Adipocyte (in vitro differentiated cells): ENCODE measurements around the gene FERMT1.

Experiments
- DNase-seq: peaks from one replicate; pipeline ENCODE4 v3.0.0-alpha.2; 2015; ENCODE audit warnings: low read depth
- H3K27me3 ChIP-seq: replicated peaks from 2 replicates; pipeline ENCODE4 v1.7.0; 2013; ENCODE audit warnings: mild to moderate bottlenecking, low read length, moderate library complexity; ENCODE audit not compliant: control insufficient read depth, insufficient read depth
- H3K36me3 ChIP-seq: 2 replicates; pipeline ENCODE4 v1.7.0; 2013; ENCODE audit warnings: low read length, mild to moderate bottlenecking, moderate library complexity; ENCODE audit not compliant: control insufficient read depth, insufficient read depth, severe bottlenecking
- H3K4me1 ChIP-seq: 2 replicates; pipeline ENCODE4 v1.7.0; 2013; ENCODE audit warnings: mild to moderate bottlenecking, low read length, moderate library complexity; ENCODE audit not compliant: control insufficient read depth, insufficient read depth
- H3K4me3 ChIP-seq: 2 replicates; pipeline ENCODE4 v1.7.0; 2013; ENCODE audit warnings: mild to moderate bottlenecking, low read length, moderate library complexity
- H3K9ac ChIP-seq: 2 replicates; pipeline ENCODE4 v1.7.0; 2013; ENCODE audit warnings: mild to moderate bottlenecking, low read length, moderate library complexity
- H3K9me3 ChIP-seq: 2 replicates; pipeline ENCODE4 v1.7.0; 2013; ENCODE audit warnings: mild to moderate bottlenecking, low read length, moderate library complexity; ENCODE audit not compliant: control insufficient read depth

FERMT1 gene

DNA sequence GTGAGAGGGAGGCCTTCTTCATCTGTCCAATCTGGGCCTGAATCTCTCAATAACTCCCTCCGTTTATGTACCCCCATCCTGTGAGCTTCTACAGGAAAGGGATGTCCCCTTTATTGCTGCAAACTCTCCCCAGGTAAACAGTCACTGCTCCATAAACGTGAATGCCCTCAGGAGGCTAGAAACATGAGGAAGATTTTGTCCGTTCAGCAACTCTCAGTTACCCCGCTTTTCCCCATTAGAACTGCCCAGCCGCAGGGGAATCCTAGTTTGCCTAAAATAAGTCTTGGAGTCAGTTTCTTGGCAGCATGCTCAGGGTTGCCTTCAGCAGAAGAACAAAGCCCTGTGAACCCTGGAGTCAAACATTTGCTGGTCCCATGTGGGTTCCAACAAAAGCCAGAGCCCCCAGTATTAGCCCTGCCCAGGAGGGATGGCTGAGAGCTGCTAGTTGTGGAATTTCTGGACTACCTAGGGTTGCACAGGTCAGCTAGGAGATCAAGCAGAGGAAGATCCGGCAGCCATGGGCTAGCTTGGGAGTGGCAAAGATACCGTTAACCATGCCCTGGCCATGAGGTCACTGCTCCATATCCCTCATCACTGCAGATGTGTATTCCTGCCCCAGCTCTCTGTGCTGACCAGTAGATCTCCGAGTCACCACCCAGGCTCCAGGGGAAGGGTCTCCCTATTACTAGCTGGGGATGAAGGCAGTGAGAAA is 69.6 kb downstream of the FERMT1 start:
- no peaks in the 10 kb centered on the region for H3K9me3 ChIP-seq
- peaks cover 15% of the 10 kb centered on the region for H3K27me3 ChIP-seq
- no peak overlapping the region for H3K9ac ChIP-seq
- H3K4me1 ChIP-seq = peaks cover 17% of the 10 kb centered on the region
- no peak overlapping the region for H3K4me3 ChIP-seq
- no peaks in the 10 kb centered on the region for H3K36me3 ChIP-seq
- DNase-seq = no peak

DNA sequence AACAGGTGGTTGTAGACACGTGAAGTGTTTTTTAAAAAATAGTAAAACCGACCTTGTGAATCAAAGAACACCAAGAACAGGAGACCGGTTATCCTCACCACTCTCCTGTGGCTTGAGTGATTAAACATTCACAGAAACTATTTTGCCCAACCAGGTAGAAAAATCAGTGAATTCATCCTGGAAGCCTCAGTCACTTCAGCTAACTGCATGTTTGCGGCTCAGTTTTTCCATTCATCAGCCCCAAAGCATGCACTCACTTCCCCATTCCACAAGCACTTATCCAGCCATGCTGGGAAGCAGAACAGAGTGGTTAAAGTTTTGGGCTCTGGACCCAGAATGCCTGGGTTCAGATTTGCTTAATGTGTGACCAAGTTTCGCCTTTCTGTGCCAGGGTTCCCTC is 71.3 kb downstream of the FERMT1 start:
- Histone ChIP-seq H3K9ac (no peak overlapping the region), H3K9me3 (no peaks in the 10 kb centered on the region), H3K36me3 (no peaks in the 10 kb centered on the region), H3K4me1 (peaks cover 17% of the 10 kb centered on the region), H3K4me3 (peak overlapping the region; percentile 65), H3K27me3 (peaks cover 10% of the 10 kb centered on the region)
- DNase-seq = peak; percentile 71

DNA sequence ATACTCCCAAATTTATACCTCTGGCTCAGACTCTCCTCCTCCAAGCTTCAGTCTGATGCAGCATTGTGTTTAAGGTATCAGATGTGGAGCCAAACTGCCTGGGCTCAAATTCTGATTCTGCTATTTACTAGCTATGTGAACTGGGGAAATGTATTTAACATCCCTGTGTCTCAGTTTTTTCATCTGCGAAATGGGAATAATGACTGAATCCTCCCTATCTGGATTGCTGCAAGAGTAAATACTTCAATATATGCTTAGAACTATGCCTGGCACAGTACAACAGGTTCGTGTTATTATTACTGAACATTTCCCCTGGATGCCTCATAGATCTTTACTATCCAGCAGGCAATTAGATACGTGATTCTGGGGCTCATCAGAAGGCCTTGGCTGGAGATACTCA is 74.4 kb downstream of the FERMT1 start:
- Histone ChIP-seq H3K9me3 (no peaks in the 10 kb centered on the region), H3K36me3 (peaks cover 2% of the 10 kb centered on the region), H3K4me3 (no peak overlapping the region), H3K4me1 (peaks cover 17% of the 10 kb centered on the region), H3K9ac (no peak overlapping the region), H3K27me3 (peaks cover 9% of the 10 kb centered on the region)
- DNase-seq = no peak

DNA sequence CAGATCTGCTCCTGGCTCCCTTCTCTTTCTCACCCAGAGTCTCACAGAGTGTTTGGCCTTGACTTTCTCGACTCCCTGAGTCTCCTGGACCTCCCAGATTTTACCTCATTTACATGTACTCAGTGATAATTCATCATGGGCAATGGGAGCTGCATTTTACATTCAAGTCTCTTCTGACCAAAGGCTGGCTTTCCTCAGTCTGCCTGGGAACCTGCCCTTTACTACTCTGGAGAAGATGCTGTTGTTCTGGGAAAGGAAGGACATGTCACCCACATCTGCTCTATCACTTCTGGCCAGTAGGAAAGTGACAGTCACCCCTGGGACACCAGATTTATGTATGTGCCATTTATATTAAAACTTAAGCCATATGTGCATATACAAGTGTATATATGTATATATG is 76.4 kb downstream of the FERMT1 start:
- Histone ChIP-seq H3K4me1 (peaks cover 4% of the 10 kb centered on the region), H3K36me3 (peaks cover 14% of the 10 kb centered on the region), H3K9ac (no peak overlapping the region), H3K27me3 (no peaks in the 10 kb centered on the region), H3K4me3 (no peak overlapping the region), H3K9me3 (no peaks in the 10 kb centered on the region)
- no peak for DNase-seq

DNA sequence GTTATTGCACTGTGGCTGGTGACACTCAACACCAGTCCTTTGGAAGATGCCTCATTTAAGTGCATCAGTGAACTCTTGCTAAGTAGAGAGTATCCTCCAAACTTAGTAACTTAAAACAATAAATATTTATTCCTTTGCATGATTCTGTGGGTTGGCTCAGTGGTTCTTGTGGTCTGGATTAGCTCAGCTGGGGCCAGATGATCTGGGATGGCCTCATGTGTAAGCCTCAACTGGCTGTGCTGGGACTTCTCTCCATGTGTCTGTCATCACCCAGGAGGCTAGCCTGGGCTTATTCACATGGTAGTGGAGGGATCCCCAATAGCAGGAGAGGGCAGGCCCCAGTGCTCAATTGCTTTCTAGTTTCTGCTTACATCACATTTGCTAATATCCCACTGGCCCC is 77.3 kb downstream of the FERMT1 start:
- H3K9ac ChIP-seq = no peak overlapping the region
- H3K27me3 ChIP-seq = no peaks in the 10 kb centered on the region
- no peak for DNase-seq
- no peaks in the 10 kb centered on the region for H3K9me3 ChIP-seq
- H3K36me3 ChIP-seq = peaks cover 22% of the 10 kb centered on the region
- no peaks in the 10 kb centered on the region for H3K4me1 ChIP-seq
- H3K4me3 ChIP-seq = no peak overlapping the region

DNA sequence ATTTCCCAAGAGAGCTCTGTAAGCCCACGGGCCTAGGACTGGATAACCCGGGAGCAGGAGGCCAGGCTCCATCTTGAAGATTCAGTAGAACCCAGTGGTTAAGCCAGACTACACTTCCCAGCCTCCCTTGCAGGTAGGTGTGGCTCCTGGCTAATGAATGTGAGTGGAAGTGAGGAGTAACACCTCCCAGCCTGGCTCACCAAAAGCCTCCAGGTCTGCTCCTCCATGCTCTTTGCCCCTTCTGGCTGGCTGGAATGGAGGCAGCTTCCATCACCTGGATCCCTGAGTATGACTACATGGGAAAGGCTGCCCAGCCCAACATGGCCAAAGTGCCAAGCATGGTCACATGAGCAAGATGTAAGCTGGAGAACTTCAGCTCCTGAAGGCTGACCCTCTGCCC is 78.7 kb downstream of the FERMT1 start:
- no peaks in the 10 kb centered on the region for H3K4me1 ChIP-seq
- no peaks in the 10 kb centered on the region for H3K9me3 ChIP-seq
- H3K4me3 ChIP-seq = no peak overlapping the region
- DNase-seq = no peak
- no peak overlapping the region for H3K9ac ChIP-seq
- peaks cover 37% of the 10 kb centered on the region for H3K36me3 ChIP-seq
- no peaks in the 10 kb centered on the region for H3K27me3 ChIP-seq

DNA sequence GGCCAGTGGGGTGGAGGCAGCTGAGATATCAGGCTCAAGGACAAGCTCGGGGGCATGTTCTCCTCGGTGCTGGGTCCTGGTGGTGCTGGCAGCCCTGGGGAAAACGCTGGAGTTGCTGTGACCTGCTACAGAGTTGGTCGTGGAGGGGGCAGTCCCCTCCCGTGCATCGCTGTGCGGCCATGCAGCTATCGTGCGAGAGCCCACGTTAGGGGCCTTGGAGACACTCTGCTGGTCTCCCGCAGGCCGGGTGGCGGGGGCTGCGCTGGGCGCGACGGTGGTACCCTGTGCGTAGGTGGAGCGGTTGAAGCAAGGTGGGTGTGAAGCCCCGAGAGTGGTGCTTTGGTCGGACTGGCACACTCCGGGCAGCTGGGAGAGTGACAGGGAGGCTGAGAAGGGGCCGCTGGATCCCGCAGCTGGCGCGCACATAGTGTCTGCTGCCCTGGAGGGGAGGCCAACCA is 81.0 kb downstream of the FERMT1 start:
- peaks cover 60% of the 10 kb centered on the region for H3K36me3 ChIP-seq
- DNase-seq = no peak
- H3K9ac ChIP-seq = no peak overlapping the region
- no peaks in the 10 kb centered on the region for H3K4me1 ChIP-seq
- H3K9me3 ChIP-seq = no peaks in the 10 kb centered on the region
- no peaks in the 10 kb centered on the region for H3K27me3 ChIP-seq
- no peak overlapping the region for H3K4me3 ChIP-seq

DNA sequence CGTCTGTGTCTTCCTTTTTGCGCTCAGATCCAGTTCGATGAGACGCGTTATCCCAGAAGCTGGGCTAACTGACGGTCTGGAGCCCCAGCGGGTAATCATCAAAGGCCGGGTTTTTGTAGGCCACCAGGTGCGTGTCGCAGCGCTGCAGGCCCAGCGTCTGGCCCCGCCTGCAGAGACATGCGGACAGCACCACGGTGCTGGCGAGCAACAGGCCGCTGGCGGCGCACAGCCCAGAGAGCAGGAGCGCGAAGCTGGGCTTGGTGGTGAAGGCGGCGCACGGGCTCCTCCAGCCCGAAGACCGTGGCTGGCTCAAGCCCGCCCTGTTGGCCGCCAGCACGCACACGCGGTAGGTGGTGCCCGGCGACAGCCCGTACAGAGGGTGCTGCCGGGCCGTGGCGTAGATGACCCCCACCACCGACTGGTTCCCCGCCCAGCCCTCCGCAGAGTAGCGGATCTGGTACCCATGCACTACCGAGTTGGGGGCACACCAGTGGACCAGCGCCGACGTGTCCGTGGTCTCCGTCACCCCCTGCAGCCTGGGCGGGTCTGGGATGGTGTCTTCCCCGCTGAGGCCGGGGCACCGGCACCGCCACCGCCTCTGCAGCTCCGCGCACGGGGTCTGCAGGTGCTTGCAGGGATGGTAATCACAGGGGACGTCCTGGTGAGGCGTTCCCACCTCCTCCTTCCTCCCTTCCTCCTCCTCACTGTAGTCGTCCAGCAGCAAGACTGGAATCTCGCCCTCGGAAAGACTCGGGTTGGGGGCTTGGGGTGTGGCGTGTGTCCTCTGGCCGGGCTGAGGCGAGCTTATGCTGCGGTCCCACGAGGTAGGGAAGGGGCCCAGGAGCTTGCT is 81.6 kb downstream of the FERMT1 start:
- no peak for DNase-seq
- Histone ChIP-seq H3K4me1 (no peaks in the 10 kb centered on the region), H3K9ac (no peak overlapping the region), H3K4me3 (no peak overlapping the region), H3K9me3 (no peaks in the 10 kb centered on the region), H3K27me3 (no peaks in the 10 kb centered on the region), H3K36me3 (peaks cover 66% of the 10 kb centered on the region)

DNA sequence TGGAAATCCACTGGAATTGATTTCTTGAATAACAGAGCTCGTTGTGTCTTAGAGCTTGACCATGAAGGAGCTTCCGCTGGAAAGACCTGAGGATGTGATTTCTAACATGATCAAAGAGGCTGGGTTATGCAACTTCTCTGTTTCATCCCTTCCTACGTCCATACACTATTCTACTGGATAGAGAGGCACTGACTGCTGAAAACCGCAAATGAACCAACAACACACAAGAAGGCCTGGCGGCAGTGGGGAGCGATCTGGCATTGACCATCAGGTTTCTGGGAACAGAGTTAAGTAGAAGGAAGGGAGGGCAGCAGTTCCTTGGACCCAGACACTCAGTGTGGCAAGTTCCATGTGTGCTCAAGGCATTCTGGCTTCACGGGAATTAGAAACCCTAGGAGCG is 82.3 kb downstream of the FERMT1 start:
- Histone ChIP-seq H3K36me3 (peaks cover 70% of the 10 kb centered on the region), H3K9ac (no peak overlapping the region), H3K4me1 (peaks cover under 1% of the 10 kb centered on the region), H3K4me3 (no peak overlapping the region), H3K27me3 (no peaks in the 10 kb centered on the region), H3K9me3 (no peaks in the 10 kb centered on the region)
- no peak for DNase-seq

DNA sequence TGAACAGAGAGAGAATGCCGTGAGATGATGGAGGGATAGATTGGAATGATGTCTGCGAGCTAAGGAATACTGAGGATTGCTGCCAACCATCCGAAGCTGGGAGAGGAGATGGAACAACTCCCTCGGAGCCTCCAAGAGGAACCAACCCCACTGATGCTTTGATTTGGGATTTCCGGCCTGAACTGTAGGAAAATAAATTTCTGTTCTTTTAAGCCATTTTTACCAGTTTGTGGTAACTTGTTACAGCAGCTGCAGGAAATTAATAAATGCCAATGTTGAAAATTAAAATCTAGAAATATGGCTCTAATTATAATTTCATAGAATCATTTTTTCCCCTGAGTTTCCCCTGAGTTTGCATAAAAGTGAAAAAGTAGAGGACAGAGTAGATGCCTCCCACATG is 83.1 kb downstream of the FERMT1 start:
- Histone ChIP-seq H3K27me3 (no peaks in the 10 kb centered on the region), H3K9me3 (no peaks in the 10 kb centered on the region), H3K9ac (no peak overlapping the region), H3K36me3 (peaks cover 78% of the 10 kb centered on the region), H3K4me1 (peaks cover 6% of the 10 kb centered on the region), H3K4me3 (no peak overlapping the region)
- no peak for DNase-seq

DNA sequence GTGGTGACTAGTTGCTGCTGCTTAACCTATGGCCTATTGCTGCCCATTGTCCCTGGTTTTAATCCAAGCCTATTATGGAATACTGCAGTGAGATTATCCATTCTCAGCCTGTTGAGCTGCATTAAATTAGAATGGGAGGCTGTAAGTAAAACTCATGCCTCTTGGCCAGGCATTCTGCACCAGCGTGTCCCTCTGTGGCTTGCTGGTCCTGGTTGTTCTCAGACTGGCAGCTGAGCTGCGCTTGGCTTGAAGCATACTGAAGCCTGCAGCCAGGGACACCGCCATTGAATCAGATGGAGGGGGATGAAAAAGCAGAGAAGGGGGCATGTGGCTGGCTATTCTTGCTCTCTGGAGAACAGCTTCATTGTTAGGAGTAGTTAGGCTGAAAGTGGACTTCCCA is 84.6 kb downstream of the FERMT1 start:
- Histone ChIP-seq H3K9me3 (no peaks in the 10 kb centered on the region), H3K4me1 (peaks cover 20% of the 10 kb centered on the region), H3K9ac (no peak overlapping the region), H3K36me3 (peaks cover 91% of the 10 kb centered on the region), H3K27me3 (no peaks in the 10 kb centered on the region), H3K4me3 (no peak overlapping the region)
- no peak for DNase-seq
